Activated T-helper 2 cell treated with anti-CD3 and anti-CD28 coated beads, Interferon-gamma antibody, Interleukin-2, Interleukin-4, amounts not matched to agents 10 μg/mL and 5 μg/mL and 100 μg/mL, durations not matched to agents 14 hours and 24 hours and 36 hours (primary cell): ENCODE data around the gene ABI3. TPM values are rescaled to one million over a fixed set of nuclear protein-coding genes. Genes with fewer than 3 reads are reported as not detected.
A peak's percentile ranks its signal among the peaks of the same experiment; 100 is the strongest.
"Not testable (repeated sequence)": the region's sequence is repeated elsewhere in the genome, so short reads cannot be mapped to it uniquely, and the experiment has no call there.

Source experiments
- DNase-seq: peaks from one replicate; pipeline ENCODE4 v3.0.0; 2021; ENCODE audit warnings: low spot score
- H3K27ac Mint-ChIP-seq: one replicate; pipeline ENCODE4 v1.8.0; 2021; ENCODE audit warnings: mixed read lengths
- H3K27me3 Mint-ChIP-seq: one replicate; pipeline ENCODE4 v1.8.0; 2021; ENCODE audit warnings: low read depth, mixed read lengths
- H3K36me3 Mint-ChIP-seq: one replicate; pipeline ENCODE4 v1.8.0; 2021; ENCODE audit warnings: low read depth, mixed read lengths
- H3K4me1 Mint-ChIP-seq: one replicate; pipeline ENCODE4 v1.8.0; 2021; ENCODE audit warnings: low read depth, mixed read lengths
- H3K4me3 Mint-ChIP-seq: one replicate; pipeline ENCODE4 v1.8.0; 2021; ENCODE audit warnings: low read depth, mild to moderate bottlenecking, moderate library complexity, mixed read lengths
- H3K9me3 Mint-ChIP-seq: one replicate; pipeline ENCODE4 v1.8.0; 2021; ENCODE audit warnings: mixed read lengths
- intact Hi-C: fragments of 100-400 bp; cut with micrococcal nuclease; formaldehyde crosslinking; loops from one replicate; pipeline ENCODE4 v1.15.1; 2023
- total RNA-seq: library from RNA; stranded (reverse); gene quantifications from 2 replicates; pipeline ENCODE4 v1.2.3, GENCODE V29; 2022

Gene ABI3
- total RNA-seq: 28.5 and 30.0 TPM in 2 replicates

GRCh38 chr17:49210158-49211029 lies at the start of gene ABI3, which contains the start of gene GNGT2:
TSS of gene ABI3 (plus strand) at chr17:49210707. CDS start at chr17:49210725, 18 bp downstream.
TSS of gene GNGT2 (minus strand) at chr17:49210574. CDS start at chr17:49207422, 3,152 bp downstream.
- Mint-ChIP-seq H3K27me3 (no peaks in the 10 kb centered on the region), H3K4me3 (peak within 1 kb of the TSS; percentile 91), H3K9me3 (no peaks in the 10 kb centered on the region), H3K27ac (peak within 1 kb of the TSS; percentile 87), H3K4me1 (peaks cover 53% of the 10 kb centered on the region), H3K36me3 (peaks cover 31% of the 10 kb centered on the region)
- intact Hi-C loops: loop anchor here (1.0 kb wide), 1 partner anchor 18 kb away; no protein-coding TSS in a partner anchor
- peak; percentile 64 for DNase-seq

GRCh38 chr17:49162866-49163265 lies 47.6 kb upstream of the ABI3 start:
- no peak overlapping the region for H3K27ac Mint-ChIP-seq
- H3K4me3 Mint-ChIP-seq: no peak overlapping the region
- no peaks in the 10 kb centered on the region for H3K4me1 Mint-ChIP-seq
- peaks cover 28% of the 10 kb centered on the region for H3K27me3 Mint-ChIP-seq
- no peaks in the 10 kb centered on the region for H3K9me3 Mint-ChIP-seq
- intact Hi-C loops: no loop called here
- H3K36me3 Mint-ChIP-seq: no peaks in the 10 kb centered on the region
- no peak for DNase-seq

GRCh38 chr17:49165143-49165542 lies 45.4 kb upstream of the ABI3 start:
- Mint-ChIP-seq H3K9me3 (no peaks in the 10 kb centered on the region), H3K4me3 (no peak overlapping the region), H3K4me1 (no peaks in the 10 kb centered on the region), H3K27ac (no peak overlapping the region), H3K36me3 (no peaks in the 10 kb centered on the region), H3K27me3 (peaks cover 33% of the 10 kb centered on the region)
- intact Hi-C loops: no loop called here
- no peak for DNase-seq

- intact Hi-C loops: no loop called here
- DNase-seq: no peak
- Mint-ChIP-seq H3K36me3 (no peaks in the 10 kb centered on the region), H3K9me3 (peaks cover 5% of the 10 kb centered on the region), H3K4me3 (no peak overlapping the region), H3K27me3 (peaks cover 43% of the 10 kb centered on the region), H3K27ac (no peak overlapping the region), H3K4me1 (no peaks in the 10 kb centered on the region)
Measured at GRCh38 chr17:49168706-49169105, 41.8 kb upstream of the ABI3 start.

GRCh38 chr17:49170216-49170615 lies 40.3 kb upstream of the ABI3 start:
- Mint-ChIP-seq H3K36me3 (no peaks in the 10 kb centered on the region), H3K4me1 (no peaks in the 10 kb centered on the region), H3K27me3 (peaks cover 44% of the 10 kb centered on the region), H3K9me3 (peaks cover 17% of the 10 kb centered on the region), H3K4me3 (no peak overlapping the region), H3K27ac (no peak overlapping the region)
- intact Hi-C loops: no loop called here
- DNase-seq: no peak

- H3K4me3 Mint-ChIP-seq, DNase-seq, intact Hi-C loops, H3K27ac Mint-ChIP-seq, H3K36me3 Mint-ChIP-seq, H3K4me1 Mint-ChIP-seq: not testable (repeated sequence)
- peaks cover 43% of the 10 kb centered on the region for H3K27me3 Mint-ChIP-seq
- peaks cover 22% of the 10 kb centered on the region for H3K9me3 Mint-ChIP-seq
Measured at GRCh38 chr17:49170711-49171110, 39.8 kb upstream of the ABI3 start.

- H3K4me3 Mint-ChIP-seq, H3K4me1 Mint-ChIP-seq, H3K27ac Mint-ChIP-seq: not testable (repeated sequence)
Measured at GRCh38 chr17:49175978-49176377, 34.5 kb upstream of the ABI3 start.

GRCh38 chr17:49180303-49180702 lies 30.2 kb upstream of the ABI3 start:
- H3K4me3 Mint-ChIP-seq: no peak overlapping the region

More at GRCh38 chr17:49175978-49176377, 34.5 kb upstream of the ABI3 start:
- intact Hi-C loops, DNase-seq, H3K36me3 Mint-ChIP-seq: not testable (repeated sequence)
- Mint-ChIP-seq H3K27me3 (peaks cover 17% of the 10 kb centered on the region), H3K9me3 (peaks cover 39% of the 10 kb centered on the region)

GRCh38 chr17:49180998-49181635 lies 29.4 kb upstream of the ABI3 start:
- Mint-ChIP-seq H3K9me3 (peaks cover 35% of the 10 kb centered on the region), H3K4me3 (no peak overlapping the region), H3K27ac (no peak overlapping the region), H3K36me3 (peaks cover 7% of the 10 kb centered on the region), H3K27me3 (no peaks in the 10 kb centered on the region), H3K4me1 (peaks cover 2% of the 10 kb centered on the region)
- no peak for DNase-seq
- intact Hi-C loops: loop anchor here (1.0 kb wide), 1 partner anchor 46 kb away; no protein-coding TSS in a partner anchor

More at GRCh38 chr17:49180303-49180702, 30.2 kb upstream of the ABI3 start:
- Mint-ChIP-seq H3K9me3 (peaks cover 34% of the 10 kb centered on the region), H3K27me3 (no peaks in the 10 kb centered on the region), H3K36me3 (peaks cover 4% of the 10 kb centered on the region), H3K4me1 (peaks cover 2% of the 10 kb centered on the region), H3K27ac (no peak overlapping the region)
- peak; percentile 35 for DNase-seq
- intact Hi-C loops: loop anchor here (1.0 kb wide), 1 partner anchor 47 kb away; no protein-coding TSS in a partner anchor

GRCh38 chr17:49183341-49183740 lies 27.2 kb upstream of the ABI3 start:
- intact Hi-C loops: no loop called here
- no peak overlapping the region for H3K4me3 Mint-ChIP-seq
- no peaks in the 10 kb centered on the region for H3K27me3 Mint-ChIP-seq
- no peak for DNase-seq
- peaks cover 2% of the 10 kb centered on the region for H3K4me1 Mint-ChIP-seq
- H3K36me3 Mint-ChIP-seq: peaks cover 7% of the 10 kb centered on the region
- H3K9me3 Mint-ChIP-seq: peaks cover 25% of the 10 kb centered on the region
- H3K27ac Mint-ChIP-seq: no peak overlapping the region

GRCh38 chr17:49183801-49184200 lies 26.7 kb upstream of the ABI3 start:
- intact Hi-C loops: no loop called here
- DNase-seq: no peak
- H3K4me1 Mint-ChIP-seq: peaks cover 2% of the 10 kb centered on the region
- H3K36me3 Mint-ChIP-seq: peaks cover 7% of the 10 kb centered on the region
- no peak overlapping the region for H3K4me3 Mint-ChIP-seq
- H3K27ac Mint-ChIP-seq: no peak overlapping the region
- H3K9me3 Mint-ChIP-seq: peaks cover 25% of the 10 kb centered on the region
- H3K27me3 Mint-ChIP-seq: no peaks in the 10 kb centered on the region

- DNase-seq, H3K4me1 Mint-ChIP-seq, H3K27ac Mint-ChIP-seq, H3K4me3 Mint-ChIP-seq, H3K27me3 Mint-ChIP-seq, intact Hi-C loops, H3K36me3 Mint-ChIP-seq: not testable (repeated sequence)
- H3K9me3 Mint-ChIP-seq: peaks cover 25% of the 10 kb centered on the region
Measured at GRCh38 chr17:49184522-49184921, 26.0 kb upstream of the ABI3 start.

GRCh38 chr17:49185381-49185780 lies 25.1 kb upstream of the ABI3 start:
- DNase-seq, H3K36me3 Mint-ChIP-seq, H3K4me3 Mint-ChIP-seq, H3K27me3 Mint-ChIP-seq, H3K4me1 Mint-ChIP-seq, H3K27ac Mint-ChIP-seq, intact Hi-C loops: not testable (repeated sequence)
- peaks cover 25% of the 10 kb centered on the region for H3K9me3 Mint-ChIP-seq
